HuH-7.5 (cell line): Measurements from ENCODE around the gene AADACL3.
A peak's percentile ranks its signal among the peaks of the same experiment; 100 is the strongest.
"Not testable (repeated sequence)": the region's sequence is repeated elsewhere in the genome, so short reads cannot be mapped to it uniquely, and the experiment has no call there.

Experiments used
- DNase-seq: peaks from one replicate; pipeline ENCODE4 v3.0.0; 2011; ENCODE audit warnings: low spot score

Gene AADACL3

DNA sequence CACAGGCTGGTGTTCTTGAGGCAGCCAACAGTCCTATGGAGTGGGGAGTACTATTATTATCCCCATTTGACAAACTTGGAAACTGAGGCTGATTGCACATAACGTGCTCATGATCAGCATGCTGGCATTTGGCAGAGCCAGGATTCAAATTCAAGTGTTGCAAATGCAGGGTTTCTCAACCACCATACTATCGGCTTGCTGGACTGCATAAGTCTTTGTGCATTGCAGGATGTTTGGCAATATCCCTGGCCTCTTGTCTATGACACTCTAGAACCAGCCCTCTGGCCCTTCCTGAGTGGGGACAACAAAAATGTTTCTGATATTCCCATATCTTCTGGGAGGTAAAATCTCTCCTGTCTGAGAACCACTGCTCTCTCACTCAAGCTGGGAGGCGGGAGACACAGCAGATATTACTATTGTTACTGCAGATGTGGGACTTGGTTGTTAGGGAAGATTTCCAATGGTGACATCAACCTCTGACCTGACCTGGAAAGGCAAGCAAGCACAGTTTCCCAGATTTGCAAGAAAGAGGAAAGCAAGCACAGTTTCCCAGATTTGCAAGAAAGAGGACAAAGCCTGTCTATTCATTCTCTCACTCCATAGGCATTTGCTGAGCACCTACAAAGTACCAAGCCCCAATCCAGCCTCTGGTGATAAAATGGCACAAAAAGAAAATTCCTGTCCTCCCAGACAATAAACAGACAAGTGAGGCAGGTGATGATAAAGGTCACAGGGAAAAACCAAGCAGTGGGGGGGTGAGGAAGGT is 1.0 kb upstream of the AADACL3 start:
- no peak for DNase-seq

DNA sequence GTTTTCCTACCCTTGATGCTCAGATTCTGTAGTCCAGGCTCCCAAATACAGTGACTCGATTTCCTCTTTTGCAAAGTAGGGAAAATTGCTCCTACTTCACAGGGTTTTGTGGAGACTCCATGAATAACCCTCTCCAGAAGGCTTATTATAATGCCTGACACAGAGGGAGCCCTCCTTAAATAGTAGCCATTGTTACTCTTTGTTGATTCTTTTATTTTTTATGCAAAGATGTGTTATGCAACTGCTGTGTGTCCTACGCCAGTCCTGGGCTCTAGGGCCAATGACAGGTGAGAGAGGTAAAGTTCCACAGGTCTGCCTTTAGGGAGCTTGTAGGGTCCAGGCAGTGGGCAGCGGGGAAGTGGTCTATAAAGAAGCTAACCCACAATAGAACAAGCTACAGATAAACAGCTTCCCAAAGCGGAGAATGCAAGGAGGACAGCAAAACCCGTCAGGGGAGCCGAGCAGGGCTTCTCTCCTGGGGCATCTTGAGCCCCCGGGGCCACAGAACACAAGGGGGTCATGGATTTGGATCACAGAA is 1.5 kb downstream of the AADACL3 start:
- no peak for DNase-seq

DNA sequence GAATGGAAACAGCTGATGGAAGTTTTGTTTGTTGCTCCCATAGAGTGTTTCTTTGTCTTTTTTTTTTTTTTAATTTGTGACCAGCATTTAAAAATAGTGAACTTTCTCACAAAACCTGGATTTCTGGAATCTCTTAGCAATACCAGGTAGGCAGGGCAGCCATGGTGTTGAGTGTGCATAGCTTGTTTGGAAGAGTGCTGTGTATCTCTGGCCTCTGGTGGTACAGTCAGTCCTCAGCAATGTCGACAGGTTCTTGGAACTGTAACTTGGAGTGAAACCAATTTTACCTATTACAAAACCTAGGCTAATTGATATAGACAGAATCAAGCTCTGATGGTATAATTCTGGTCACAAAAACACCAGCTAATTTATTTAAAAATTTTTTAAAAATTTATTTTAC is 6.7 kb downstream of the AADACL3 start:
- no peak for DNase-seq

DNA sequence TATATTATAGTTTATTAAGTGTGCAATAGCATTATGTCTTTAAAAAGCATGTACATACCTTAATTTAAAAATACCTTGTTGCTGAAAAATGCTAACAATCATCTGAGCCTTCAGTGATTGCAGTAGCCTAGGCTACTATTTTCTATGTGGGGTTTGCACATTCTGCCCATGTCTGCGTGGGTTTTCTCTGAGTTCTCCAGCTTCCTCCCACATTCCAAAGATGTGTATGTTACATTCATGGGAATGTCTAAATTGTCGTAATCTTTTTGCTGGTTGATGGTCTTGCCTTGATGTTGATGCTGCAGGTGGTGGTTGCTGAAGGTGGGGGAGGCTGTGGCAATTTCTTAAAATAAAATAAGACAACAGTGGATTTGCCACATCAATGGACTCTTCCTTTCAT is 12.5 kb downstream of the AADACL3 start:
- DNase-seq = no peak

DNA sequence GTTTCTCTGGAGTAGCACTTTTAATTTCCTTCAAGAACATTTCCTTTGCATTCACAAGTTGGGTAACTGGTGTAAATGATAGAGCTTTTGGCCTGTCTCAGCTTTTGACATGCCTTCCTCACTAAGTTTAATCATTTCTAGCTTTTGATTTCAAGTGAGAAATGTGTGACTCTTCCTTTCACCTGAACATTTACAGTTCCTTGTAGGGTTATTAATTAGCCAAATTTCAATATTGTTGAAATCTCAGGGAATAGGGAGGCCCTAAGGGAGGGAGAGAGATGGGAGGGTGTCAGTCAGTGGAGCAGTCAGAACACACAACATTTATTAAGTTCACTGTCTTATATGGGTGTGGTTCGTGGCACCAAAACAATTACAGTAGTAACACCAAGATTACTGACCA is 14.2 kb downstream of the AADACL3 start:
- DNase-seq = no peak

DNA sequence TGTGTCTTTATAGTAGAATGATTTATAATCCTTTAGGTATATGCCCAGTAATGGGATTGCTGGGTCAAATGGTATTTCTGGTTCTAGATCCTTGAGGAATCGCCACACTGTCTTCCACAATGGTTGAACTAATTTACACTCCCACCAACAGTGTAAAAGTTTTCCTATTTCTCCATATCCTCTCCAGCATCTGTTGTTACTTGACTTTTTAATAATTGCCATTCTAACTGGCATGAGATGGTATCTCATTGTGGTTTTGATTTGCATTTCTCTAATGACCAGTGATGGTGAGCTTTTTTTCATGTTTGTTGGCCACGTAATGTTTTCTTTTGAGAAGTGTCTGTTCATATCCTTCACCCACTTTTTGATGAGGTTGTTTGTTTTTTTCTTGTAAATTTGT is 15.2 kb downstream of the AADACL3 start:
- not testable (repeated sequence) for DNase-seq

DNA sequence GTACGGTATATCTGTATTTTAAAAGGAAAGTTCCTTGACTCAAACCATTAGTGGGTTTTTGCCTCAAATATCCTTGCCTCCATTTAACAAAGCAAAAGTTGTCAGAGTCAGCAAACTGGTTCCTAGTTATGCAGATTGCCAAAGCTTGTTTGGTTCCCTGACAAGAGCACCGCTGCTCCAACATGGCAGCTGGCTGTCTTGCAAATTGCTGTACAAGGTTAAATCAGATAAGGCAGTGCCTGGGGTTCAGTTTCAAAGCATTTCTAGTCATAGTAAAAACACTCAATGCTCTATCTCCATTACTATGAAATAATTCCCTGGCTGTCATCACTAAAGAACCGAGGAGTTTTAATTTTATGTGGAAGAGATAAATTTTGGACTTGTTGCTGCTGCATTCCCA is 18.7 kb downstream of the AADACL3 start:
- DNase-seq = no peak

DNA sequence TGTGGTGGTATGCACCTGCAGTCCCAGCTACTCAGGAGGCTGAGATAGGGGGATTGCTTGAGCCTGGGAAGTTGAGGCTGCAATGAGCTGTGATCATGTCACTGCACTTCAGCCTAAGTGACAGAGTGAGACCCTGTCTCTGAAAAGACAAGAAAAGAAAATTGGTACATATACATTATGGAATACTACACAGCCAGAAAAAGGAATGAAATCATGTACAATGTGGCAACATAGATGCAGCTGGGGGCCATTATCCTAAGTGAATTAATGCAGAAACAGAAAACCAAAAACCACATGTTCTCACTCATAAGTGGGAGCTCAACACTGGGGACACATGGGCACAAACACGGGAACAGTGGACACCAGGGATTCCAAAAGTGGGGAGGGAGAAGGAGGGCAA is 23.0 kb downstream of the AADACL3 start:
- no peak for DNase-seq

DNA sequence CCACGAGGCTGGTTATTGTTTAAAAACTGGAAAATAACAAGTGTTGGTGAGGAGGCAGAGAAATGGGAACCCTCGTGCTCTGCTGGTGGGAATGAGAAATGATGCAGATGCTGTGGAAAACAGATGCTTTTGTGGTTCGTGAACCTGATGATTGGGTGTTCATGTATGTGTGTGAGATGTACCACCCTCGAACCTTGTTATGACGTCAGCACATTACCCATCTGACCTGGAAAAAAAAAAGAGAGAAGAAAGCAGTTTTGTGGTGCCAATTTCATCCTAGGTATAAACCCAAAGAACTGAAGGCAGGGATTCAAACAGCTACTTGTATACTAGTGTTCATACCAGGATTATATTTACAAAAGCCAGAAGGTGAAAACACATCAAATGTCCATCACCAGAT is 23.7 kb downstream of the AADACL3 start:
- no peak for DNase-seq

DNA sequence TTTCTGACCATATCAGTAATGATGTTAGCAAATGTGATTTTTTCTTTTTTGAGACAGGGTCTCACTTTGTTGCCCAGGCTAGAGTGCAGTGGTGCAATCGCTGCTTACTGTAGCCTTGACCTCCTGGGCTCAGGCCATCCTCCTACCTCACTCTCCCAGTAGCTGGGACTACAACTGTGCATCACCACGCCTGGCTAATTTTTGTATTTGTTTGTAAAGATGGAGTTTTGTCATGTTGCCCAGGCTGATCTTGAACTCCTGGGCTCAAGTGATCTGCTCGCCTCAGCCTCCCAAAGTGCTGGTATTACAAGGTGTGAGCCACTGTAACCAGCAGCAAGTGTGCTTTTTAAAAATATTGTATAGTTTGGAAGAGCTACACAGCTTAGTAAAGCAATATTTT is 26.0 kb downstream of the AADACL3 start:
- no peak for DNase-seq

DNA sequence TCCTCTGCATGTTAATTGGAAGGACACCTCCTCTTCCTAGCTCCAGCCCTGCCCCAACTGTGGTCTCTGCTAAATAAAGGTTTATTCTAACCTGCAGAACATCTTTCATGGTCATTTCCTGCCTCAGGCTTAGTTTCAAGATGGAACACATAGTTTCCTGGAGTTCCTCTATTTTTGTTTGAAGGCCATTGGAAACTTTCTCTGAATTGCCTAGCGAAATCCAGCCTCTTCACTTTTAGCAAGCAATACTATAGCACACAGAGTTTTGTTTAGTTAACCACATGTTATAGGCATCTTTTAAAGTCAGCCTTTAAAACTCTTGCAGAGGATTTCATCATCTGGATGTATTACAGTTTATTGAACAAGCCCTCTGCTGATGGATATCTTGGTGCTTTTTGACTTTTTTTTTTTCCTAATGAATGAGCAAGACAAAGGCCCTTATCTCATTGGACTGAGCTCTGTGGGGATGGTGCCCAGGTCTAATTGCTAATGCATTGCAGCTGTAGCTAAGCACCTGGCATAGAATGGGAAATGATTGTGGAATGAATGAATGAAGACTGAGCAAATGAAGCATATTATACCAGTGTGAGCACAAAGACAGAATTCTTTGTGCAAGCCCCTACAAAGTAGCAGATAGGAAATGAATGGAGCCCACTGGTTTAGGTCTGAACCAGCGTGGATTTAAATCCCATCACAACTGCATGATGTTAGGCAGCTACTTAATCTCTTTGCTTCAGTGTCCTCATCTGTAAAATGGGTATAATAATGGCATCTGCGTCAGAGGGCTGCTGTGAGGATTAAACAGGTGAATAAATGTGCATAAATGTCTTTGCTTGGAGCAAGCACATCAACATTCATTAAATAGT is 29.4 kb downstream of the AADACL3 start:
- DNase-seq = no peak

DNA sequence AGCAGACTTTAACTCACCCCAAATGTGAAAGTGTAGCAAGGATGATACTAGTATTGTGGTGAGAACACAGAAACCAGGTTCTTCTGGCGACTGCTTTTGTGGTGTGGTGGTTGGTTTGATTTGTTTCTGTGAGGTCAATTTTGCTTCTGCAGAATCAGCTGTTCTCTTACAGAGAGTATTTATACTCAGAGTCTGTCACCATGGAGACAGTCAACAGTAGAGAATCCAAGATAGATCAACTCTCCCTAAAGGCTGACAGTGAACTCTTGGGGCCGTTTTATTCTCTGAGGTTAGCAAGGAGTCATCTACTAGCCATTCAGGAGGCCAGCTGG is 30.0 kb downstream of the AADACL3 start, which contains the start of gene CFAP107:
CFAP107 (plus strand) TSS at position 209 of the 332 bp plus-strand sequence. CDS start 231 bp downstream, outside the sequence.
- no peak for DNase-seq

DNA sequence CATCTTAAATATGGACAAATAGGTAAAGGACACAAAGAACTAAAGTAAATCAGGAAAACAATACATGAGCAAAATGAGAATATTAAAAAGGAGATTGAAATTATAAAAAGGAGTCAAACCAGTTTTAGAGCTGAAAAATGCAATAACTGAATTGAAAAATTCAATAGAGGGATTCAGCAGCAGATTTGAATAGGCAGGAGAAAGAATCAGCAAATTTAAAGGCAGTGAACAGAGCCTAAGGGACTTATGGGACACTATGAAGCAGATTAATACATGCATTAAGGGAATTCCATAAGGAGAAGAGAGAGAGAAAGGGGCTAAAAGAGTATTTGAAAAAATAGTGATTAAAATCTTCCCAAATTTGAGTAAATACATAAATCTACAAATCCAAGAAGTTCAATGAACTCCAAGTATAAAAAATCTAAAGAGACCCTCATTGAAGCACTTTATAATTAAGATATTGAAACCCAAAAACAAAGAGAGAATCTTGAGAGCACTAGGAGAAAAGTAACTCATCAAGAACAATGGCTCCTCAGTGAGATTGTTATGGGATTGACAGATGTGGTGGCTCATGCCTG is 33.0 kb downstream of the AADACL3 start:
- no peak for DNase-seq

DNA sequence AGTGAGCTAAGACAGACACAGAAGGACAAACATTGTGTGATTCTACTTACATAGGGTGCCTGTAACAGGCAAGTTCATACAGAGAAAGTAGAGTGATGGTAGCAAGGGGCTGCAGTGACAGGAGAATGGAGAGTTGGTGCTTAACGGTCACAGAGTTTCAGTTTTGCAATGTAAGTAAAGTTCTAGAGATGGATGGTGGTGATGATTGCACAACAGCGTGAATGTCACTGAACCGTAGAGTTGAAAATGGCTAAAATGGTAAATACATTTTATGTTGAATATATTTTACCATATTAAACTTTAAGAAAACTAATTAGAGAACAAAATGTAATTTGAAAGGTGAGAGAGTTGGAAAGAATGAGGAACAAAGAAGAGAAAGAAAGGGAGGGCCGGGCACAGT is 38.8 kb downstream of the AADACL3 start:
- DNase-seq = no peak

DNA sequence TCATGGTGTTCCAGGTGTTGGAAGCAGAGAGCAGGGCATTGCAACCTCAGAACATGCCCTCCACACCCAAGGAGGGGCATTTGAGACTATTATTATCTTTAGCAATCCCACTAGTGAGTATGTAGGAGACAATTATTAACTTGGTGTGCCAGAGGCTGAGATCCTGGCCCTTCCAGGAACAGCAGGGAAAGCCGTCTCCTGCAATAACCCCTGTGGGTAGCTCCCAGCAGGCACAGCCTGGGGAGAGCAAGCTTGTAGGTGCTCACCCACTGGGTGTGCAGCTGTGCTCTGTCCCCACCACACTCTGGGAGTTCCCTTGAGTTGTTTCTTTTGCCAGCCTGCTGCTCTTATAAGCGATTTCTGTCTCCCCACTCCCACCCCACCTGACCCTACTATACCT is 40.4 kb downstream of the AADACL3 start:
- no peak for DNase-seq

DNA sequence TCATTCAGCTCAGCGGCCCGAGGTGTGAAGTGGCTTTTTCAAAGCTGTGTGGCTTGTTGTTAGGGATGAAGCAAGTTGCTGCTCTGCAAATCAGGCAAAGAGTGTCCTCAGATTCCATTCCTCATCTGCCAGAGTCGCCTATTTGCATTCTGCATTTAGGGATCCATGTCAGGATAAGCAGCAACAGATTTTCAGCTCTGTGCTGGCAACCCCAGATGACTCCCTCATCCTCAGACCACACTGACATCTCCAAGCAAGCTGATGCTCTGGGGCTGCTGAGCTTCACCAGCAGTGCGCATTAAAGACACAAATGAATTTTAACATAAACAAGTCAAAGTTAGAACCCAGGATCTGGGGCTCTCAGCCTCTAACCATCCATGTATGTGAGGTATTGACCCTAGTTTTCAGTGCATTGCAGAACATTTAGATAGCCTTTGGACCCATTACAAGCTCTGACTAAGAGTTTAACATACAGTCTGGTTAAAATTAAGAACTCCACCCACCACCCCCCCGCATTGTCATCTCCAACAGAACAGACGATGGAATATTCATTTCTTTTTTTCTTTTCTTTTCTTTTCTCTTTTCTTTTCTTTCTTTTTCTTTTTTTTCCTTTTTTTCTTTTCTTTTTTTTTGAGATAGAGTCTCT is 41.0 kb downstream of the AADACL3 start:
- no peak for DNase-seq

DNA sequence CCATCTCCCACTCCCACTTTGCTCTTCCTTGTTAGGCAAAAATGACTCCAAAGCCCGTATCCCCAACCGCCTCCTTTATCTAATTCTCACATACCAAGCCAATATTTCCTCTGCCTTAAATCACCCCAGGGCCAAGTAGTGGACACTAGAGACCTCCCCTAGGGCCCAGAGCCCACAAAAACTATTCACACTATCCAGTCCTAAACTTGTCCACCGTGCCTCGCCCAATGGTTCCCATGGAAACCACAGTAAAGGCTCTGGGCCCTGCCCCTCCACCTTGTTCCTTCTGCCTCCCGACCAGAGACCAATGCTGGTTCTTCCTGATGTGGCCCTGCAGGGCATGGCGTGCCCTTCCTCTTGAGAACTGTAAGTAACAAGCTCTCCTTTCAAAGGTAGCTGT is 41.9 kb downstream of the AADACL3 start:
- DNase-seq = no peak

DNA sequence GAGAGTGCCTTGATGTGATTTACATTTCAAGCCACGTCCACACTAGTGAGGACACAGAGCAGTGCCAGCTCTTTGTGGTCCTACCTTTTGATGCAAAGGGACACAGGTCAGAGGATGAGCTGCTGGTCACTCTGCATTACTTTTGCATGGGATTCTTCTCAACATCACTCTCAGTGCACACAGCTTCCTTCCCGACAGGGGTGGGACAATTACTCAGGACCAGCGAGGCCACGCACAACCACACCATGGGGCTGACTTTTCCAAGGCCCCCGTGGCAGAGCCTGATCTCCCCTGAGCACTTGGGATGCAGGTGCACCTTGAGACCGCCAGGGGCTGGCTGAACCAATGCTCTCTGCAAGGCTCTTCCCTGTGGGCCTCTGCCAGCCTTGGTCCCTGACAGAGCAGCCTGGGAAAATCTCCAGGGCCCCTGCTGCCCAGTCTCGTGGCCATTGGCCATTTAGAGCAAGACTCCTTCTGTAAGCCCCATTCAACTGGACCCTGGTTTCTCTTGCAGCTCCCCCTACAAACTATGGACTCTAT is 44.4 kb downstream of the AADACL3 start:
- DNase-seq = peak; percentile 25

DNA sequence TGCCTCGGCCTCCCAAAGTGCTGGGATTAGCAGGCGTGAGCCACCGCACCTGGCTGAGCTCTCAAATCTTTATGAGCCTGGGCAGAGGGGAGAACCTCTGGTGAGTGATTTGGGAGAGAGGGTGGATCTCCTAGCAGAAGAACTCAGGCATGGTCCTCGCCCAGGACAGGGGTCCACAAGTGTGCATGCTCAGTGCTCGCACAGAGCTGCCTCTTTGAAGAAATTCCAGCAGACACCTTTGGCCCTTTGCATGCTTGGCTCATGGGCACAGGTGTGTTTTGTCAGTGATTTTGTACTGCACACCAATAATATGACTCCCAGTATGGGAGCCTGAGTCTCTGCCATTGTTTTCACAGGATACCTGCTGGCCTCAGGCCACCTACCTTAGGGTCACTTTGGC is 45.9 kb downstream of the AADACL3 start:
- DNase-seq = no peak

DNA sequence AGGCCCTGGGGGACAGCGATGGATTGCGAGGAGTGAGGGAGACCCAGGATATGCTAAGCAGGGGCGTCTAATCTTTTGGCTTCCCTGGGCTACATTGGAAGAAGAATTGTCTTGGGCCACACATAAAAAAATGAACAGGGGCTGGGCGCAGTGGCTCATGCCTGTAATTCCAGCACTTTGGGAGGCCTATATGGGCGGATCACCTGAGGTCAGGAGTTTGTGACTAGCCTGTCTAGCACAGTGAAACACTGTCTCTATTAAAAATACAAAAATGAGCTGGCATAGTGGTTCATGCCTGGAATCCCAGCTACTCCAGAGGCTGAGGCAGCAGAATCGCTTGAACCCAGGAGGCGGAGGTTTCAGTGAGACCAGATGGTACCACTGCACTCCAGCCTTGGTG is 46.9 kb downstream of the AADACL3 start:
- no peak for DNase-seq

DNA sequence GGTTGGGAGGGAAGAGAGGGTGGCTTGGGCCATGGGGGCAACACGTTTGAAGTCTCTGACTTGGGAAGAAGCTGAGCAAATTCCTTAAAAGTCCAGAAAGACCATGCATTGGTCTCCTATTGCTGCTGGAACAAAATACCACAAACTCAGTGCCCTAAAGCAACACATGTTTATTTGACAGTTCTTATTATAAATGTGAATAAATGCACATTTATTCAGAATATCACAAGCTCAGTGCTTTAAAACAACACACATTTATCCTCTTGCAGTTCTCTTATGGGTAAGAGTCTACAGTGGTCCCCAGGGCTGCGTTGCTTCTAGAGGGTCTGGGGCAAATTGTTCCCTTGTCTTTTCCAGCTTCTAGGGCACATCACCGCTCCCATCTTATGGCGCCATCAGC is 47.6 kb downstream of the AADACL3 start:
- no peak for DNase-seq

DNA sequence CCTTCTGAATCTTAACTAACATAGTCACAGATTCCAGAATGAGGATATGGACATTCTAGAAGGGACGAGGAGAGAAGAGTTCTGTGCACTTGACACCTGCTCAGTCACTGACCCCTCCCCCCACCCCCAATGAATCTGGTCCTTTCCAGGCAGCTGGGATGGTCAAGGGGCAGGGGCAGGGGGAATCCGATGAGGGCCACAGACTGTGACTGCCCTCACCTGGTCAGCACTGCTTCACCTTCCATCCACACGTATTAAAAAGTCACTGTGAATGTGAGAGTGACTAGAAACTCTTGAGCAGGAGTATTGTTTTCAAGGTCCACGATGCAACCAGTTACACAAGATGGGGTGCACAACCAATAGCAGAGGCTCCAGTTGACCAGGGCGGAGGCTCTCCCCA is 48.1 kb downstream of the AADACL3 start:
- DNase-seq = no peak
